ENCODE measurements around the gene NOD1. TPM values are rescaled to one million over a fixed set of nuclear protein-coding genes. Genes with fewer than 3 reads are reported as not detected.

The NOD1 gene
- total RNA-seq, 1 donor from 2014 or later = 32.7 TPM

Other genes starting within 250 kb of the NOD1 start
- 9.5 TPM for gene ZNRF2, start 194.2 kb downstream of the NOD1 start, total RNA-seq (ENCODE audit: unreplicated experiment)
- gene GGCT, start 26.0 kb upstream of the NOD1 start, total RNA-seq (ENCODE audit: unreplicated experiment) = 34.0 TPM
- gene GARS1, start 116.1 kb upstream of the NOD1 start, total RNA-seq (ENCODE audit: unreplicated experiment) = 91.3 TPM
- gene CRHR2, start 203.7 kb upstream of the NOD1 start, total RNA-seq (ENCODE audit: unreplicated experiment) = 0.38 TPM